ENCODE measurements around the gene BID.
"Not testable (repeated sequence)": the region's sequence is repeated elsewhere in the genome, so short reads cannot be mapped to it uniquely, and the experiment has no call there.

BID gene

GRCh38 chr22:17767233-17768065 lies 6.8 kb downstream of the BID start:
- peak; percentile 32 for DNase-seq

- DNase-seq, result not testable (repeated sequence)
Observed at GRCh38 chr22:17764852-17765251, 9.4 kb downstream of the BID start.

GRCh38 chr22:17764036-17764435 lies 10.2 kb downstream of the BID start:
- DNase-seq, result no peak

GRCh38 chr22:17763442-17763841 lies 10.8 kb downstream of the BID start:
- peak; percentile 87 for DNase-seq

GRCh38 chr22:17761138-17761488 lies 13.2 kb downstream of the BID start:
- no peak for DNase-seq

- no peak for DNase-seq
Observed at GRCh38 chr22:17754233-17754925, 19.9 kb downstream of the BID start.

GRCh38 chr22:17753401-17753989 lies 20.8 kb downstream of the BID start:
- DNase-seq, result peak; percentile 65

- no peak for DNase-seq
Observed at GRCh38 chr22:17751596-17751995, 22.7 kb downstream of the BID start.

GRCh38 chr22:17749605-17750395 lies 24.5 kb downstream of the BID start:
- DNase-seq, result no peak

- DNase-seq, result no peak
Observed at GRCh38 chr22:17748555-17749353, 25.5 kb downstream of the BID start.

GRCh38 chr22:17746916-17747315 lies 27.4 kb downstream of the BID start:
- no peak for DNase-seq

GRCh38 chr22:17744430-17744829 lies 29.8 kb downstream of the BID start:
- DNase-seq, result no peak

- no peak for DNase-seq
Observed at GRCh38 chr22:17743661-17744411, 30.4 kb downstream of the BID start.

GRCh38 chr22:17742527-17742902 lies 31.8 kb downstream of the BID start:
- no peak for DNase-seq

- no peak for DNase-seq
Observed at GRCh38 chr22:17741866-17742526, 32.3 kb downstream of the BID start.

- no peak for DNase-seq
Observed at GRCh38 chr22:17739196-17739975, 34.9 kb downstream of the BID start.

- DNase-seq, result no peak
Observed at GRCh38 chr22:17738386-17739128, 35.7 kb downstream of the BID start.

- DNase-seq, result peak; percentile 47
Observed at GRCh38 chr22:17734187-17734586, 40.1 kb downstream of the BID start.

GRCh38 chr22:17733466-17733865 lies 40.8 kb downstream of the BID start:
- no peak for DNase-seq

All from MV-4-11 (cell line).